Skin epidermis (tissue), 12 donors: Measurements from ENCODE around the gene MIX23.

ENCODE experiments used
- H3K27ac ChIP-seq, 21 experiments: fragments of 200-600 bp; sonication (generic) in 11 of 21; one replicate each; pipeline ENCODE4 v1.5.0; 2020; ENCODE audit warnings: mild to moderate bottlenecking in 3 of 21, inconsistent platforms in 2 of 21, moderate library complexity in 2 of 21
- H3K4me3 ChIP-seq, 7 experiments: fragments of 200-600 bp; sonication (generic) in 2 of 7; one replicate each; pipeline ENCODE4 v1.5.0; 2020; ENCODE audit warnings: inconsistent platforms in 2 of 7, mild to moderate bottlenecking in 2 of 7, moderate library complexity in 1 of 7

The MIX23 gene

GRCh38 chr3:122312826-122313225 lies 70.2 kb downstream of the MIX23 start:
- H3K4me3 ChIP-seq: no peak overlapping the region
- H3K27ac ChIP-seq: peak overlapping the region in 14 of 21 experiments; percentile 1 to 85 (median 76)

GRCh38 chr3:122310361-122310760 lies 72.7 kb downstream of the MIX23 start:
- peak overlapping the region in 12 of 21 experiments; percentile 24 to 76 (median 58) for H3K27ac ChIP-seq
- H3K4me3 ChIP-seq: no peak overlapping the region
